HepG2 (cell line): ENCODE results near the gene NIFK. TPM values are rescaled to one million over a fixed set of nuclear protein-coding genes. Genes with fewer than 3 reads are reported as not detected.

ENCODE experiments used
- CHD4 ChIP-seq: fragments of 200-600 bp; sonication (generic); IDR thresholded peaks from 2 replicates; pipeline ENCODE4 v1.7.0; 2017; ENCODE audit warnings: mild to moderate bottlenecking, low read length, borderline replicate concordance
- JUND ChIP-seq: sonication (generic); formaldehyde crosslinking; IDR thresholded peaks from 2 replicates; pipeline ENCODE4 v1.8.0; 2022; ENCODE audit warnings: mild to moderate bottlenecking, missing genetic modification reagents
- KLF15 ChIP-seq: sonication (generic); formaldehyde crosslinking; IDR thresholded peaks from 2 replicates; pipeline ENCODE4 v1.8.1; 2023; ENCODE audit warnings: borderline replicate concordance, mild to moderate bottlenecking, inconsistent platforms, missing genetic modification reagents, mixed read lengths
- PHF21A ChIP-seq: sonication (generic); formaldehyde crosslinking; IDR thresholded peaks from 2 replicates; pipeline ENCODE4 v1.5.0; 2020; ENCODE audit warnings: mild to moderate bottlenecking, missing genetic modification reagents
- PPARG ChIP-seq: conservative IDR thresholded peaks from 2 replicates; pipeline ENCODE4 v1.6.1; 2016; ENCODE audit warnings: missing biosample characterization, missing genetic modification reagents
- THAP9 ChIP-seq: sonication (generic); formaldehyde crosslinking; IDR thresholded peaks from 2 replicates; pipeline ENCODE4; 2020; ENCODE audit warnings: missing genetic modification reagents, mild to moderate bottlenecking, borderline replicate concordance
- ZFP1 ChIP-seq: IDR thresholded peaks from 2 replicates; pipeline ENCODE4 v1.6.1; 2016
- ZNF543 ChIP-seq: sonication (generic); formaldehyde crosslinking; IDR thresholded peaks from 2 replicates; pipeline ENCODE4 v1.4.0; 2020; ENCODE audit warnings: mild to moderate bottlenecking, missing genetic modification reagents
- ZNF619 ChIP-seq: sonication (generic); formaldehyde crosslinking; IDR thresholded peaks from 2 replicates; pipeline ENCODE4 v1.4.0; 2020; ENCODE audit warnings: mild to moderate bottlenecking, missing genetic modification reagents
- ZNF646 ChIP-seq: sonication (generic); formaldehyde crosslinking; IDR thresholded peaks from 2 replicates; pipeline ENCODE4 v1.9.0; 2021; ENCODE audit warnings: mild to moderate bottlenecking, missing genetic modification reagents
- ZNF674 ChIP-seq: sonication (generic); formaldehyde crosslinking; IDR thresholded peaks from 2 replicates; pipeline ENCODE4 v1.5.0; 2020; ENCODE audit warnings: low read depth, mild to moderate bottlenecking, missing genetic modification reagents
- ZNF772 ChIP-seq: sonication (generic); formaldehyde crosslinking; IDR thresholded peaks from 2 replicates; pipeline ENCODE4 v1.5.0; 2020; ENCODE audit warnings: mild to moderate bottlenecking, missing genetic modification reagents
- polyA plus RNA-seq, 8 experiments: library from polyadenylated mRNA; depleted of rRNA in 3 of 8; stranded (reverse) in 7 of 8; unstranded in 1 of 8; fragments of >200 nt; fragmentation: Illumina TruSeq in 4 of 8; extraction: Trizol in 4 of 8; gene quantifications; 2 replicates each; pipeline versions ENCODE4 v1.2.1 to v1.2.3, GENCODE V29; 2011 to 2016; ENCODE audit warnings: low read depth in 4 of 8, missing spikeins in 1 of 8, mixed read lengths in 1 of 8; ENCODE audit not compliant: insufficient read depth in 1 of 8
- total RNA-seq, 5 experiments: library from RNA; depleted of rRNA; stranded (reverse); fragments of >200 nt; fragmentation: Illumina TruSeq; extraction: Trizol; gene quantifications; 2 replicates each; pipeline ENCODE4 v1.2.3, GENCODE V29; 2016; ENCODE audit warnings: low read depth in 1 of 5
- TF ChIP-seq, protein P1 (sequence below): IDR thresholded peaks from 2 replicates; pipeline ENCODE4 v1.6.1; 2016; ENCODE audit warnings: low read depth, missing genetic modification reagents, missing compliant biosample characterization

NIFK gene
- total and polyA plus RNA-seq, 2 of the 13 experiments (the other 11 are each of a cell fraction or from before 2014, with no cell fraction given), result 19.6 to 105 TPM

DNA sequence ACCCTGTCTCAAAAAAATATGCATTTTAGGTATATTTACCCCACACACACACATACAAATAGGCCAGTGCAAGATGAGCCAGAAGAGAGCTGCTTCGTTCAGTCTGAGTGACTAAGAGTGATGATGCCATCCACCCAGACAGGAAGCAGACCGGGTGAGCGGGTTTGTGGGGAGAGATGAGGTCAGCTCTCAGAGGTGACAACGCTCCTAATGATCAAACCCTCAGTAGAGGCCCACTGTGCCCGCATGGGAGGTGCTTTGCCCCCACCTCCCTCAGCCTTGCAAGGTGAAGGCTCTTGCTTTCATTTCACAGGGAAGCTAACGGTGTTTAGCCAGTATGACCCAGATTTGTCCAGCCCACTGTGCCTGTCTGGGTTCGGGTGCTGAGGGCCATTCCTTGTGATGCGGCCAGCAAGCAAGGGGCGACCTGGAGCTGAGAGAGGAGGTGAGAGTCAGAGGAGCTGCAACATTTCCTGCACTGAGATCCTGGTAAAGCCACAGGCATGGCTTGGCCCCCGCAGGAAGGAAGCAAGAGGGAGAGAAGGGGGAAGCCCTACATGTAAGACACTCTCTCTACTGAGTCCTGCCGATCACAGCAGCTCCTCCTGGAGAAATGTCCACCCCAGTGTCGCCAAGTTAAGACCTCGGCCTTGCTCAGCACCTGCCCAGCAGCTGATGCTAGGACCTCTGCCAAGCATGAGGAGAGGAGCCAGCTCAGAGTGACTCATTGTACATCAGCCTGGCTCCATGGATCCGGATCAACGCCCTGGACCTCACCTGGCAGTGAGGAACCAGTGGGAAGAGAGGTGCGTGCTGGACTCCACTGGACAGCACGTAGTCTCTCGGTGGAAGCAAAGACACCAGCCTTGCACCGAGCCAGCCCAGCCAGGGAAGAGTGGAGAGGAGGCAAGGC is 37.0 kb downstream of the NIFK start (continued):
- TF ChIP-seq THAP9 (CRISPR knock-in tag) (peak; percentile 55; the same call in 1 of the 2 replicates), ZNF543 (no peak), JUND (CRISPR knock-in tag) (no peak), CHD4 (no peak), ZNF646 (CRISPR knock-in tag) (0 out of 2 replicates have a peak, but pooled peaks have one; percentile 27), KLF15 (CRISPR knock-in tag) (no peak), PHF21A (CRISPR knock-in tag) (no peak), ZNF674 (CRISPR knock-in tag) (no peak), ZNF619 (no peak), ZNF772 (CRISPR knock-in tag) (no peak), ZFP1 (CRISPR knock-in tag) (no peak), PPARG (no peak)
- TF ChIP-seq, protein P1, sequence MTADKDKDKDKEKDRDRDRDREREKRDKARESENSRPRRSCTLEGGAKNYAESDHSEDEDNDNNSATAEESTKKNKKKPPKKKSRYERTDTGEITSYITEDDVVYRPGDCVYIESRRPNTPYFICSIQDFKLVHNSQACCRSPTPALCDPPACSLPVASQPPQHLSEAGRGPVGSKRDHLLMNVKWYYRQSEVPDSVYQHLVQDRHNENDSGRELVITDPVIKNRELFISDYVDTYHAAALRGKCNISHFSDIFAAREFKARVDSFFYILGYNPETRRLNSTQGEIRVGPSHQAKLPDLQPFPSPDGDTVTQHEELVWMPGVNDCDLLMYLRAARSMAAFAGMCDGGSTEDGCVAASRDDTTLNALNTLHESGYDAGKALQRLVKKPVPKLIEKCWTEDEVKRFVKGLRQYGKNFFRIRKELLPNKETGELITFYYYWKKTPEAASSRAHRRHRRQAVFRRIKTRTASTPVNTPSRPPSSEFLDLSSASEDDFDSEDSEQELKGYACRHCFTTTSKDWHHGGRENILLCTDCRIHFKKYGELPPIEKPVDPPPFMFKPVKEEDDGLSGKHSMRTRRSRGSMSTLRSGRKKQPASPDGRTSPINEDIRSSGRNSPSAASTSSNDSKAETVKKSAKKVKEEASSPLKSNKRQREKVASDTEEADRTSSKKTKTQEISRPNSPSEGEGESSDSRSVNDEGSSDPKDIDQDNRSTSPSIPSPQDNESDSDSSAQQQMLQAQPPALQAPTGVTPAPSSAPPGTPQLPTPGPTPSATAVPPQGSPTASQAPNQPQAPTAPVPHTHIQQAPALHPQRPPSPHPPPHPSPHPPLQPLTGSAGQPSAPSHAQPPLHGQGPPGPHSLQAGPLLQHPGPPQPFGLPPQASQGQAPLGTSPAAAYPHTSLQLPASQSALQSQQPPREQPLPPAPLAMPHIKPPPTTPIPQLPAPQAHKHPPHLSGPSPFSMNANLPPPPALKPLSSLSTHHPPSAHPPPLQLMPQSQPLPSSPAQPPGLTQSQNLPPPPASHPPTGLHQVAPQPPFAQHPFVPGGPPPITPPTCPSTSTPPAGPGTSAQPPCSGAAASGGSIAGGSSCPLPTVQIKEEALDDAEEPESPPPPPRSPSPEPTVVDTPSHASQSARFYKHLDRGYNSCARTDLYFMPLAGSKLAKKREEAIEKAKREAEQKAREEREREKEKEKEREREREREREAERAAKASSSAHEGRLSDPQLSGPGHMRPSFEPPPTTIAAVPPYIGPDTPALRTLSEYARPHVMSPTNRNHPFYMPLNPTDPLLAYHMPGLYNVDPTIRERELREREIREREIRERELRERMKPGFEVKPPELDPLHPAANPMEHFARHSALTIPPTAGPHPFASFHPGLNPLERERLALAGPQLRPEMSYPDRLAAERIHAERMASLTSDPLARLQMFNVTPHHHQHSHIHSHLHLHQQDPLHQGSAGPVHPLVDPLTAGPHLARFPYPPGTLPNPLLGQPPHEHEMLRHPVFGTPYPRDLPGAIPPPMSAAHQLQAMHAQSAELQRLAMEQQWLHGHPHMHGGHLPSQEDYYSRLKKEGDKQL (CRISPR knock-in tag), result no peak
